Epidermal melanocyte (primary cell): ENCODE results near the gene CYP4F8.

Experiments
- DNase-seq: peaks from one replicate; pipeline ENCODE4 v3.0.0; 2011; ENCODE audit warnings: low spot score; ENCODE audit not compliant: insufficient read length

CYP4F8 gene

DNA sequence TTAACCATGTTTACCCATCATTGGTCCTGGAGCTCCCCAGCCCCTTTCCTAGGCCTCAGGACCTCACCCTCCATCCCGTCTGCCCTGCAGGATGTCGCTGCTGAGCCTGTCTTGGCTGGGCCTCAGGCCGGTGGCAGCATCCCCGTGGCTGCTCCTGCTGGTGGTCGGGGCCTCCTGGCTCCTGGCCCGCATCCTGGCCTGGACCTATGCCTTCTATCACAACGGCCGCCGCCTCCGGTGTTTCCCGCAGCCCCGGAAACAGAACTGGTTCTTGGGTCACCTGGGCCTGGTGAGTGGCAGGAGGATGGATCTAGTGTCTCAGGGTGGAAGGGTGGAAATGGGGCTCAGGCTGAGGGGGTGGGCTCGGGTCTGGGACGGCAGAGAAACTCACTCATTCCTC, 508 bp downstream of the CYP4F8 start:
- no peak for DNase-seq

DNA sequence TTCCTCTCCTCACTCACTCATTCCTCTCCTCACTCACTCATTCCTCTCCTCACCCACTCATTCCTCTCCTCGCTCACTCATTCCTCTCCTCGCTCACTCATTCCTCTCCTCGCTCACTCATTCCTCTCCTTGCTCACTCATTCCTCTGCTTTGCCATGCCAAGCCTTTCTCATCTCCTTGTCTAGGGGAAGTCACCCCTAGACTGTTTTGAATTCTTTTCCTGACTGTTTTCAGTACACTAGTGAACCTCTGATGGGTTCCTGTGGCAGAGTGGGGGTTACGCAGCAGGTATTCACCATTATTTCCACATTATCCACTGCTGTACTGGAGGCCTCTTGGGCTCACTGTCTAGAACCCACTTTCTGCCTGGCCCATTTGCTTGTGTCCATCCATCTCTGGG, 1.2 kb downstream of the CYP4F8 start:
- no peak for DNase-seq

DNA sequence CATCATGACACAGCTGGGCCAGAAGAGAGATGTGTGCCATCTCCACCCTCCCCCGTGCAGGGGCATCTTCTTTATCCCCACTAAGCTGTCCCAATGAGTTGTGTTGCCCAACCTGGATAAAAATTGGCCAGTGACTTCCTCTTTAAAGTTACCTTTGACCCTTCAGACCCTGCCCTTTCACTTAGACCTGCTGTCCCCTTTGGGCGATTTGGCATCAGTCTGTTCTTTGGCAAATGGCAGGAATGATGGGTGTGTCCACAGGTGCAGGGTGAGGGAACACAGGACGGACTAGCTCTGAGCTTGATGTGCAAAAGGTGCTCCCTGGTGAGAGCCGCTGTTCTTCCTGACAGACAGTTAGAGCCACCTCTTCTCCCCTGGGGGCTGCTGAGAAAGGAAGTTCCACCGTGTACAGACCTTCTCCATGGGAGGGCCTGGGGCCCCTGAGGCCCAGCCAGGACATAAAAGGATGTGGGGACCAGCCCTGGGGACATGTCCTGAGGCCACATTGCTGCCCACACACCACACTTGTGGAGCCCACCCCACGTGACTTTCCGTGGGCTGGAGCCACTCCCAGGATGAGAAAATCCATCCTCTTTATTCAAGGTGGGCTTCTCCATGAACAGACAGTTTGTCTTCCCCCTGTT, 1.7 kb downstream of the CYP4F8 start:
- DNase-seq = no peak

DNA sequence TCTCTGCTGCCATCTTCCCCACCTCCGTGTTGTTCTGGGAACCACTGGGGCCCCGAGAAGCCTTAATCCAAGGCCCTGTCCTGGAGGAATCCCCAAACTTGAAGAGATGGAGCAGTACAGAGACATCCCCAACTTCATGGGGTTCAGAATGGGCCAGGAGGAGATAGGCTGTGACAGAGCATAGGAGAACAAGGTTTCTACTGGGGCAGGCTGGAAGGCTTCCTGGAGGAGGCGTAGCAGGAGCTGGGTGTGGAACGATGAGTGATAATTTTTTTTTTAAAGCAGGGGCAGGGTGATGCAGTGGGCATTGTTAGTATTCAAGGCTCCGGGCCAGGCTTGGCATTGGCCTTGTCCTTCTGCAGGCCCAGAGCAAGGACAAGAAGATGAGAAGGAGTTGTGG, 3.3 kb downstream of the CYP4F8 start:
- DNase-seq = no peak

DNA sequence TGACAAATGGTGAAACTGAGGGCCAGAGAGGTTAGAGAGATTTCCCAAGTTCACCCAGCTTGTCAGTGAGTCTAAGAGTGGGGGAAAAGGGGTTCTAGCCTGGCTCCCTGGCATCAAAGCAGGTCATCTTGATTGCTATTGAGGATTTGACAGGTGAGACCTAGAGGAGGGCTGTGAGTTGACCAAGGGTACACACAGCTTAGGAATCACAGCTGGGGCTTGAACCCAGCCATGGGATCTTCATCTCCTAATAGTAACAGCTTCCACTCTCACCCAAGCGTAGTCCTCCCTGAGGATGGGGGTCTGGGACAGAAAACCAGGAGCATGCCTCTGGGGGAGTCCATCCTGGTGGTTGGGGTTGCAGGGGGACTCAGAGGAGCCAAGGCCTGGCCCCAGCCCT, 6.8 kb downstream of the CYP4F8 start:
- no peak for DNase-seq

DNA sequence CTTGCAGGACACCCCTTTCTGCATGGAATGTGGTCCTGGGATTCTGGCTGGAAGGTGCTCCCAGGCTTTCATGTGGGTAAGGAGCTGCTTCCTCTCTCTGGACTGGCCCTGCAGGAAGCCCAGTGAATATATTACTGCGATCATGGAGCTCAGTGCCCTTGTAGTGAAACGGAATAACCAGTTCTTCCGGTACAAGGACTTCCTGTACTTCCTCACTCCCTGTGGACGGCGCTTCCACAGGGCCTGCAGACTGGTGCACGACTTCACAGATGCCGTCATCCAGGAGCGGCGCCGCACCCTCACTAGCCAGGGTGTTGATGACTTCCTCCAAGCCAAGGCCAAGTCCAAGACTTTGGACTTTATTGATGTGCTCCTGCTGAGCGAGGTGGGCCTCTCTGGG, 8.0 kb downstream of the CYP4F8 start:
- no peak for DNase-seq

DNA sequence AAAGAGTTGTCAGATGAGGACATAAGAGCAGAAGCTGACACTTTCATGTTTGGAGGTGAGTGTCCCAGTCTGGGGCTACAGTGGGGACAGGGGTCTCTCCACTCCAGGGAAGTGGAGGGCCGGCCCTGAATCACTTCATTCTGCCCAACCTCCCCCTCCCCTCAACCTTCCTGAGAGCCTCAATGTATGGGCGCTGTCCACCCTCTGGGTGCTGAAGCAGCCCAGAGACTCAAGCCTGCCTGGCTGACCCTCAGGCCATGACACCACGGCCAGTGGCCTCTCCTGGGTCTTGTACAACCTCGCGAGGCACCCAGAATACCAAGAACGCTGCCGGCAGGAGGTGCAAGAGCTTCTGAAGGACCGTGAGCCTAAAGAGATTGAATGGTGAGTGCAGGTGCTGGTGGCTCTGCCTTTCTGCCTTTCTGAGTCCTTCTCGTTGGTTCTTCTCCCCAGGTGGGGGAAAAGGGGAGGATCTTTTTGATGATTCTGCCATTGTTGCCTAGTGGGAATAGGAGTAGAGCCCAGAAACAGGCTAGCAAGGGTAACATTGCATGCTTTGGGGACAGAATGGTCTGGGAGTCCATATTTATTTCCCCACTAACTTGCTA, 8.8 kb downstream of the CYP4F8 start:
- no peak for DNase-seq

DNA sequence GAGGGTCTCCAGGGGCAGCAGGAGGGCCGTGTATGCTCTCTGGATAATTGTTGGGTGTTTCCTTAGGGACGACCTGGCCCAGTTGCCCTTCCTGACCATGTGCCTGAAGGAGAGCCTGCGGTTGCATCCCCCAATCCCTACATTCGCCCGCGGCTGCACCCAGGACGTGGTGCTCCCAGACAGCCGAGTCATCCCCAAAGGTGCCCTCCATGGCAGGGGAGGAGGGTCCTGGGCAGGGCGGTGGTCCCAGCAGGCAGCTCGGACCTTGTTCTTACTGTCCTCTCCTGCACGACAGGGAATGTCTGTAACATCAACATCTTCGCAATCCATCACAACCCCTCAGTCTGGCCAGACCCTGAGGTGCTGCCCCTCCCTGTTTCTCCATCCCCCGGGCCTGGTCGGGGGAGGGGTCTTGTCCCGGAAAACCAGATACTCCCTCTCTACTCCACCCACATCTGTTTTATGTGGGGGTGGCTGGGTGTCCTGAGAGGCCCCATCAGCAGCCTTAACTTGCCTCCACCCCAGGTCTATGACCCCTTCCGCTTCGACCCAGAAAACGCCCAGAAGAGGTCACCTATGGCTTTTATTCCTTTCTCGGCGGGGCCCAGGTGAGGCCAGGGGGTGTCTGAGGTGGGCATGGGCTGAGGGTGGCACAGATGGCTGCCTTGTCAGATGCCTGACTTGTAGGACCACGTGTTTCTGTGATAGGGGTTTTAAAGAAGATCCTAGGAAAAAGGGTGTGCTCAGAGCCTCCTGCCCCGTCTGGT, 13.4 kb downstream of the CYP4F8 start:
- no peak for DNase-seq

DNA sequence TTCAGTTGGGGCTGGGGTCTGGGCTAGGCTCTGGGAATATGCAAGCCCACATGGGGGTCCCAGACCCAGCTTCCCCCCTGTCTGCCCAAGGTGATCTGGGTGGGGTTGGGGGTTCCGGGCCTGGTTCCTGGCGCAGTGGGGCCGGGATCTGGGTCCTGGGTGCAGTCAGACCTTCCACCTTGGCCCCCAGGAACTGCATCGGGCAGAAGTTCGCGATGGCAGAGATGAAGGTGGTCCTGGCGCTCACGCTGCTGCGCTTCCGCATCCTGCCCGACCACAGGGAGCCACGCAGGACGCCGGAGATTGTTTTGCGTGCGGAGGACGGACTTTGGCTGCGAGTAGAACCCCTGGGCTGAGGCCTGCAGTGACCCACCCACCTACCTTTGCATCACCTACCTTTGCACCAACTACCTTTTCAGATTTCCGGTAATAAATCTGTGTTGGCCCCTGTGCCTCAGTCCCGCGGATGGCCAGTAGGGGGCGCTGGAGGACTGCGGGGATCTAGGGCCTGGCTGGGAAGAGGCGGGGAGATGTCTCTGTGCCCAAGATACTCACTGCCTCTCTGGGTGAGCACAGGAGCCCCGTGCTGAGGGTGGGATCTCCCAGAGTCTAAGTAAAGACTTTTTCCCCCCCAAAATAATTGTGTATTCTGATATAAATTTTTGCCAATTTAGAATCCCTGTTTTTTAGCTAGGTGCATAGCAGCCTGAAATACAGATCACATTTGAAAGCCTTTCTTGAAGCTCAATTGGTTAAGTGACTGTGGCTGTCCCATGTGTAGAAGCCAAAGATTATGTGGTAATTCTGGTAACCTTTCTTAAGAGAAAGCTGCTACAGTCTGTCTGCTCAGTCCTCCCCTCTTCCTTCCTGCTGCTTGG, 14.2 kb downstream of the CYP4F8 start:
- DNase-seq = no peak

DNA sequence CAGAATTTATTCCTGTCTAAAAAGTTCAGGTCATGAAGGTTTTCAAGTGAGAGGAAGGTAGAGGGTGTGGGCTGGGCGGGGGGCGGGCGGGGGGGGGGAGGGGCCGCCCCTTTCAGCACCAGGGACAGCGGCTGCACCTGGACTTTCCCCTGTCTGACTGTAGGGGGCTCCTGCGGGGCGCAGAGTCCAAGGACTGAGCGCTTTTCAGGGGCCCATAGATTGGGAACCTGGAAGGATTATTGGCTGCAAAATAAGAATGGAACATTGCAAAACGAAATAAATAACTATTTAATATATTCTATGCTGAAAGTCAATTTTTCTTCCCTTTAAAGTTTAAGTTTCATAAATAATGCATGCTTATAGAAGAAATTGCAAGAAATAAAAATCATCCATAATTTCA, 16.8 kb downstream of the CYP4F8 start:
- DNase-seq = no peak

DNA sequence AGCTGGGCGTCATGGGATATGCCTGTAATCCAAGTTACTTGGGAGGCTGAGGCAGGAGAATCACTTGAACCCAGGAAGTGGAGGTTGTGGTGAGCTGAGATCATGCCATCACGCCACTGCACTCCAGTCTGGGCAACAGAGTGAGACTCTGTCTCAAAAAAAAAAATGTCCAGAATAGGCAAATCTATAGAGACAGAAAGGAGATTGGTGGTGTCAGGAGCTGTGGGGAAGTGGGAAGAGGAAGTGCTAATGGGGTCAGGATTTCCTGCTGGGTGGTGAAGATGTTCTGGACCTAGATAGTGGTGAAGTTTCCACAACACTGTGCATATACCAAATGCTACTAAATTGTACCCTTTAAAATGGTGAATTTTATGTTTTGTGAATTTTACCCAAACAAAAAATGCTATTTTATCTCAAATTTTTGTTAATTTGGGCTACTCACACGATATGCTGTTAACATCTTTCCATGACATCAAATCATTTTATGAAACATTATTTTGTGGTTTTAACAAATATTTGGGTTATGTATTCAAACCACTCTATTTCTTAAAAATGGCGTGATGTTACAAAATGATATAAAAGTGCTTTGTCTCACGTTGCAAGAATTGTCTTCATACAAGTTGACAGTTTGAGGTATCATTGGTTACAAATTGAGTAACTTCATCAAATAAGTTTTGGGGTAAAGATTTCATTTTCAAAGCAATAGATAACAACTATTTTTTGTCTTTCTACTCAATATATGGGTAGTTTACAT, 18.2 kb downstream of the CYP4F8 start:
- no peak for DNase-seq

DNA sequence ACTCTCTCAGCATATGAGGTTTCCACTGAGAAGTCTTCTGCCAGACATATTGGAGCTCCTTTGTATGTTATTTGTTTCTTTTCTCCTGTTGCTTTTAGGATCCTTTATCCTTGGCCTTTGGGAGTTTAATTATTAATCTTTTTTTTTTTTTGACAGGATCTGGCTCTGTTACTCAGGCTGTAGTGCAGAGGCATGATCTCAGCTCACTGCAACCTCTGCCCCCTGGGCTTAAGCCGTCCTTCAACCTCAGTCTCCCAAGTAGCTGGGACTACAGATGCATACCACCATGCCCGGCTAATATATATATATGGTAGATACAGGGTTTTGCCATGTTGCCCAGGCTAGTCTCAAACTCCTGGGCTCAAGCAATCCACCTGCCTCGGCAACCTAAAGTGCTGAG, 19.1 kb downstream of the CYP4F8 start:
- DNase-seq = no peak

DNA sequence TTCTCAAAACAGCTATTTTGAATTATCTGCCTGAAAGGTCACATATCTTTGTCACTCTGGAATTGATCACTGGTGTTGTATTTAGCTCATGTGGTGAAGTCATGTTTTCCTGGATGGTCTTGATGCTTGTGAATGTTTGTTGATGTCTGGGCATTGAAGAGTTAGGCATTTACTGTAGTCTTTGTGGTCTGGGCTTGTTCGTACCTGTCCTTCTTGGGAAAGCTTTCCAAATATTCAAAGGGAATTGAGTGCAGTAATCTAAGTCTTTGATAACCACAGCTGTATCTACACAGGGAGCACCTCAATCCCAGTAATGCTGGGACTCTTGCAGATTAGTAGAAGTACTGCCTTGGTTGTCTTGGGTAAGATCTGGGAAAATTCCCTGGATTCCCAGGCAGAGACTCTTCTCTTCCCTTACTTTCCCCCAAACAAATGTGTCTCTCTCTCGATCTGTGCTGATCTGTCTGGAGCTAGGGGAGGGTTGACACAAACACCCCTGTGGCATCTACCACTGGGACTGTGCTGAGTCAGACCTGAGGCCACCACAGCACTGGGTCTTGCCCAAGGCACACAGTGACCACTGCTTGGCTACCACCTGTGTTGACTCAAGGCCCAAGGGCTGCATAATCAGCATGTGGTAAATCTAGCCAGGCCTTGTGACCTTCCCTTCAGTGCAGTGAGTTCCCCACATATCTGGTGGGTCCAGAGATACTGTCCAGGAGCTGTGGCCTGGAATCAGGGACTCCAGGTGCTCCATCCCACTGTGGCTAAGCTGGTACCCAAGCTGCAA, 20.2 kb downstream of the CYP4F8 start:
- no peak for DNase-seq

DNA sequence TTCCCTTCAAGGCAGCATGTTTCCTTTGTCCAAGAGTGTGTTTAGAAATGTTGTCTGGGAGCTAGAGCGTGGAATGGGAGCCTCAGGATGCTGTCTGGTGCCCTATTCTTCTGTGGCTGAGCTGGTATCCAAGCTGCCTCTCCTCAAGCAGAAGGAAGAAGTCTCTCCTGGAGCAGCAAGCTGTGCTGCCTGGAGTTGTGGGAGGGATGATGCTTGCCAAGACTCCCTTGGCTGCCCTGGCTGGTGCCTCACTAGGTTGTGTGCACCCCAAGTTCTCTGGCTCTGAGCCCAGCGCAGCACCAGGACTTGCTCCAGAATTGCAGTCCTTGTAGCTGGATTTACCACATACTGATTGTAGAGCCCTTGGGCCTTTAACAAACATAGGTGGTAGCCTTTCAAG, 21.0 kb downstream of the CYP4F8 start:
- no peak for DNase-seq

DNA sequence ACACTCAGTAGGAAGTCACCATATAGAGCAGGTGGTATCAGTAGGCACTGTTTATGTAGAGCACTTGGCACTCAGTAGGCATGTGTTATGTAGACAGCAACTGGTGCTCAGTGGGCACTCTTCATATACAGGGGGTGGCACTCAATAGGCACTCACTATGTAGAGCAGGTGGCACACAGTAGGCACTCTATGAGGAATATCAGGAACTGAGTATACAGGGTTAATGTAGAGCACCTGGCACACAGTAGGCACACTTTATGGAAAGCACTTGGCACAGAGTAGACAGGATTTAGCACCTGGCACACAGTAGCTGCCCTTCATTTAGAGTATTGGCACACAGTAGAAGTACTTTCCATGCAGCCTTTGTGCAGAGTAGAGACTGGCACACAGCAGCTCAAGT, 24.6 kb downstream of the CYP4F8 start:
- no peak for DNase-seq

DNA sequence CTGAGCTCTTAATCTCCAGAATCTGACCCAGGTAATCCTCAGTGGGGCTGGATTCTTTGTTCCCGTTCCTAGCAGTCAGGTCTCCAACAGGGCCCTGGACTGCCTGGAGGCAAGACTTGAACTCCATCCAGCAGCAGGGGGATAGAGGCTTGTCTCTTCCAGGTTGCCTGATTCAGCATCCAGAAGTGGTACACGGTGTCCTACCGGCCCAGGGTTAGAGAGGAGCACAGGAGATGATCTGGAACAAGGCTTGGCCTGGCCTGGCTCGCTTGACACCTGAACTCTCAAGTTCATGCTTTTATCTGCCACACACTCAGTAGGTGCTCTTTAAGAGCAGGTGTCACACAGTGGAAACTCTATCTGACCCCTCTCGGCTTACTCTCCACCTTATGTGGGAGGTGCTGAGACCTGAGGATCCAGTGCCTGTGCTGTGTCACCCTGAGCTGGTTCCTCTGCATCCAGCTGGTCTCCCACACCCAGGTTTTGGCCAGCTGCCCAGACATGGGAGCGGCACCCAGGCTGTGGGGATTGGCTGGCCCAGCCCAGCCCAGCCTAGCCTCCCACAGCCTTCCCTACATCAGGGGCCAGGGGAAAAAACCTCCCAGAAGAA, 25.4 kb downstream of the CYP4F8 start, which contains the start of gene CYP4F3:
TSS of gene CYP4F3 (plus strand) at position 604 of the 610 bp plus-strand sequence. CDS start 519 bp downstream, outside the sequence.
- no peak for DNase-seq

DNA sequence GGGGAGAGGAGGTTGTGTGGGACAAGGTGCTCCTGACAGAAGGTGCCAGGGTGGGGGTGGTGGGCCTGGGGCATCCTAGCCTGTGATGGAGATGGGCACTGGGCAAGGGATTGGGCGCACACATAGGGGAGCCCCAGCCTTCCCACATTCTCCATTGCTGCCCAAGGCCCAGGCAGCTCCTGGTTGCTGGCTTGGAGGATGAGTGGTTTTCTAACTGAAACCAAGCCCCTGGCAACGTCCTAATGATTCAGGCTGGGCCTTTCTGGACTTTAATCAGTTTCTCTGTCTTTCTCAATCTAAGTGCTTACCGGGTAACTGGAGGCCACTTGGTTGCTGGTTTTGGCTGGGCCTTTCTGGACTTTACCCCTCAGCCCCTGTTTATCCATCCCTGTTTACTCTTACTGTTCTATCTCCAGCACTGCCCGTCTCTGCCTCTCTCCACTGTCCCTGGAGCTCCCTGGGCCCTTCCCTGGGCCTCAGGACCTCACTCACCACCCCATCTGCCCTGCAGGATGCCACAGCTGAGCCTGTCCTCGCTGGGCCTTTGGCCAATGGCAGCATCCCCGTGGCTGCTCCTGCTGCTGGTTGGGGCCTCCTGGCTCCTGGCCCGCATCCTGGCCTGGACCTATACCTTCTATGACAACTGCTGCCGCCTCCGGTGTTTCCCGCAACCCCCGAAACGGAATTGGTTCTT, 26.0 kb downstream of the CYP4F8 start:
- no peak for DNase-seq

DNA sequence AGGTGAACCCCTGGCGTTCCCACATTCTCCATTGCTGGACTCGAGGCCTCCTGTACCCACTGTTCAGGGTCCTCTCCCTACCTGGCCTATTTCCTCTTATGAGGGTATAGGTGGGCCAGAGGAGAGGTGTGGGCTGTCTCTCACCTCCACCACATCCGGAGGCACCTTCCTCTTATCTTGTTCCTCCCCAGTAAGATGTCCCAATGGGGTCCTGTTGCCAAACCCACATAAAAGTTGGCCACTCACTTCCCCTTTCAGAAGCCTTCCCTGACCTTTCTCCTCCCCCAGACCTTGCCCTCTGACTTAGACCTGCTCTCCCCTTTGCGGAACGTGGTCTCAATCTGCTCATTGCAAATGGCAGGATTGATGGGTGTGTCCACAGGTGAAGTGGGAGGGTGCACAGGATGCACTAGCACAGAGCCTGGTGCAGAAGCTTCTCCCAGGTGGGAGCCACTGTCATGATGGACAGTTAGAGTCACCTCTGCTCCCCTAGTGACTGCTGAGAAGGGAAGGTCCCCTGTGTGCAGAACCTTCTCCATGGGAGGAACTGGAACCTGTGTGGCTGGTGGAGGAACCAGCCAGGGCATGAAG, 27.0 kb downstream of the CYP4F8 start:
- no peak for DNase-seq

DNA sequence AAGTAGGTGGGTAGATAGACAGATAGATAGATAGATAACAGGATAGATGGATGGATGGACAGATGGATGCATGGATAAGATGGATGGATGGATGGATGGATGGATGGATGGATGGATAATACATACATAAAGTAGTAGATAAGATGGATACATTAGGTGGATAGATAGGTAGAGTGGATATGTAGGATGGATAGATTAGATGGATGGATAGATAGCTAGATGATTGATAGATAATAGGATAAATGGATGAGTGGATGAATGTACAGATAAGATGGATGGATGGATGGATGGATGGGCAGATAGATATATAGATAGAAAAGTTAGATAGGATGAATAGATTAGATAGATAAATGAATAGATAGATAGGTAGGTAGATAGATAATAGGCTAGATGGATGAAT, 27.8 kb downstream of the CYP4F8 start:
- no peak for DNase-seq
